Smooth muscle cell (in vitro differentiated cells): ENCODE results near the gene TSPAN5. TPM values are rescaled to one million over a fixed set of nuclear protein-coding genes. Genes with fewer than 3 reads are reported as not detected.

Source experiments
- DNase-seq: peaks from one replicate; lab custom pipeline; 2025; ENCODE audit not compliant: unreplicated experiment; lab: John Stamatoyannopoulos, UW
- H2AFZ ChIP-seq: fragments of 200-600 bp; sonication (generic); 2 replicates; pipeline ENCODE4 v1.6.0; 2016; ENCODE audit warnings: antibody characterized with exemption, low read depth, mild to moderate bottlenecking
- H3F3A ChIP-seq: fragments of 200-600 bp; sonication (generic); 2 replicates; pipeline ENCODE4 v1.6.0; 2017; ENCODE audit warnings: antibody characterized with exemption, low read depth
- H3K27ac ChIP-seq: fragments of 200-600 bp; sonication (generic); 2 replicates; pipeline ENCODE4 v1.5.1; 2016; ENCODE audit warnings: low read depth, mild to moderate bottlenecking
- H3K27me3 ChIP-seq: fragments of 200-600 bp; sonication (generic); 2 replicates; pipeline ENCODE4 v1.6.1; 2016; ENCODE audit warnings: low read depth, mild to moderate bottlenecking
- H3K36me3 ChIP-seq: fragments of 200-600 bp; sonication (generic); 2 replicates; pipeline ENCODE4 v1.5.1; 2016; ENCODE audit warnings: low read depth
- H3K4me1 ChIP-seq: fragments of 200-600 bp; sonication (generic); 2 replicates; pipeline ENCODE4 v1.5.1; 2016; ENCODE audit warnings: low read depth
- H3K4me2 ChIP-seq: fragments of 200-600 bp; sonication (generic); 2 replicates; pipeline ENCODE4 v1.6.0; 2016; ENCODE audit warnings: mild to moderate bottlenecking
- H3K4me3 ChIP-seq: fragments of 200-600 bp; sonication (generic); 2 replicates; pipeline ENCODE4 v1.5.1; 2016; ENCODE audit warnings: mild to moderate bottlenecking
- H3K79me2 ChIP-seq: fragments of 200-600 bp; sonication (generic); 2 replicates; pipeline ENCODE4 v1.6.0; 2016; ENCODE audit warnings: low read depth, mild to moderate bottlenecking
- H3K9ac ChIP-seq: fragments of 200-600 bp; sonication (generic); 2 replicates; pipeline ENCODE4 v1.6.0; 2016; ENCODE audit warnings: low read depth
- H3K9me3 ChIP-seq: fragments of 200-600 bp; sonication (generic); replicated peaks from 2 replicates; pipeline ENCODE4 v1.5.1; 2016; ENCODE audit warnings: low read depth
- H4K20me1 ChIP-seq: fragments of 200-600 bp; sonication (generic); 2 replicates; pipeline ENCODE4 v1.6.0; 2016; ENCODE audit warnings: low read depth
- CTCF ChIP-seq: fragments of 200-600 bp; sonication (generic); IDR thresholded peaks from 2 replicates; pipeline ENCODE4 v1.5.1; 2017; ENCODE audit warnings: borderline replicate concordance, mild to moderate bottlenecking, antibody characterized with exemption; ENCODE audit not compliant: insufficient read depth, poor library complexity, severe bottlenecking
- WGBS: methylation state at CpG from one replicate; pipeline ENCODE4 v1.1.7; 2016; ENCODE audit warnings: low lambda C conversion rate; 5-methylcytosine and 5-hydroxymethylcytosine counted together
- polyA plus RNA-seq: library from polyadenylated mRNA; unstranded; fragments of >200 nt; fragmentation: Nextera tagmentation; extraction: Ambion mirVana; gene quantifications from 2 replicates; pipeline ENCODE4 v1.2.1, GENCODE V29; 2016
- total RNA-seq: library from RNA; depleted of rRNA; stranded (reverse); fragments of >200 nt; gene quantifications from 2 replicates; pipeline ENCODE4 v1.2.3, GENCODE V29; 2014

Gene TSPAN5
- total and polyA plus RNA-seq, 2 experiments from 2014 or later, result 28.3 to 35.8 TPM

GRCh38 chr4:98682719-98683118 is 24.3 kb upstream of the TSPAN5 start:
- DNase-seq, result no peak
- H3F3A ChIP-seq, result peaks cover 23% of the 10 kb centered on the region
- no peak overlapping the region for H2AFZ ChIP-seq
- no peaks in the 10 kb centered on the region for H4K20me1 ChIP-seq
- no peak for TF ChIP-seq CTCF
- no peaks in the 10 kb centered on the region for H3K79me2 ChIP-seq
- H3K9ac ChIP-seq, result no peak overlapping the region
- H3K36me3 ChIP-seq, result no peaks in the 10 kb centered on the region
- no peak overlapping the region for H3K4me3 ChIP-seq
- WGBS, result 50% methylated on average over 2 of the region's 2 CpGs
- H3K27me3 ChIP-seq, result no peaks in the 10 kb centered on the region
- peaks cover 24% of the 10 kb centered on the region for H3K4me1 ChIP-seq
- no peaks in the 10 kb centered on the region for H3K9me3 ChIP-seq
- H3K4me2 ChIP-seq, result no peak overlapping the region
- no peak overlapping the region for H3K27ac ChIP-seq

GRCh38 chr4:98680806-98681205 is 22.4 kb upstream of the TSPAN5 start:
- Histone ChIP-seq H4K20me1 (no peaks in the 10 kb centered on the region), H3K9ac (no peak overlapping the region), H3K4me3 (no peak overlapping the region), H3K27ac (no peak overlapping the region), H3K9me3 (no peaks in the 10 kb centered on the region), H3K4me2 (no peak overlapping the region), H3K4me1 (peaks cover 16% of the 10 kb centered on the region), H3K27me3 (no peaks in the 10 kb centered on the region), H2AFZ (no peak overlapping the region), H3F3A (peaks cover 12% of the 10 kb centered on the region), H3K36me3 (no peaks in the 10 kb centered on the region), H3K79me2 (no peaks in the 10 kb centered on the region)
- no peak for DNase-seq
- no peak for TF ChIP-seq CTCF

- H3K36me3 ChIP-seq, result no peaks in the 10 kb centered on the region
- no peak overlapping the region for H3K9ac ChIP-seq
- WGBS, result 61% methylated on average over 4 of the region's 4 CpGs
- no peaks in the 10 kb centered on the region for H3K27me3 ChIP-seq
- no peak overlapping the region for H3K4me2 ChIP-seq
- H3K4me1 ChIP-seq, result peaks cover 16% of the 10 kb centered on the region
- TF ChIP-seq CTCF, result no peak
- no peak overlapping the region for H3K27ac ChIP-seq
- H3F3A ChIP-seq, result peaks cover 10% of the 10 kb centered on the region
- no peak overlapping the region for H3K4me3 ChIP-seq
- H4K20me1 ChIP-seq, result no peaks in the 10 kb centered on the region
- no peak overlapping the region for H2AFZ ChIP-seq
- no peaks in the 10 kb centered on the region for H3K79me2 ChIP-seq
- DNase-seq, result no peak
- H3K9me3 ChIP-seq, result no peaks in the 10 kb centered on the region
Observed at GRCh38 chr4:98679738-98680137, 21.3 kb upstream of the TSPAN5 start.

- no peaks in the 10 kb centered on the region for H3K9me3 ChIP-seq
Observed at GRCh38 chr4:98677799-98678198, 19.4 kb upstream of the TSPAN5 start.

More at GRCh38 chr4:98677799-98678198, 19.4 kb upstream of the TSPAN5 start:
- Histone ChIP-seq H3K79me2 (no peaks in the 10 kb centered on the region), H3K36me3 (no peaks in the 10 kb centered on the region), H4K20me1 (no peaks in the 10 kb centered on the region), H3F3A (peaks cover 17% of the 10 kb centered on the region), H3K4me1 (peaks cover 19% of the 10 kb centered on the region), H2AFZ (no peak overlapping the region), H3K9ac (no peak overlapping the region), H3K4me2 (no peak overlapping the region), H3K4me3 (no peak overlapping the region), H3K27ac (no peak overlapping the region), H3K27me3 (no peaks in the 10 kb centered on the region)
- 76% methylated on average over 3 of the region's 3 CpGs for WGBS
- no peak for DNase-seq
- no peak for TF ChIP-seq CTCF
